Transverse colon (tissue), 4 donors: ENCODE measurements around the gene SULT1C2.

ENCODE experiments used
- CTCF ChIP-seq, 5 experiments: fragments of 200-600 bp in 3 of 5; fragments of 450-650 bp in 2 of 5; sonication (generic) in 3 of 5; IDR thresholded peaks; 1 replicate in 2 of 5; 2 replicates in 3 of 5; pipeline ENCODE4 v1.5.1; 2016 to 2017; ENCODE audit warnings: antibody characterized with exemption in 5 of 5, inconsistent platforms in 3 of 5, mild to moderate bottlenecking in 2 of 5, moderate library complexity in 1 of 5
- EP300 ChIP-seq: sonication (generic); formaldehyde crosslinking; IDR thresholded peaks from one replicate; pipeline ENCODE4 v1.6.1; 2017; ENCODE audit warnings: antibody characterized with exemption, low read depth
- POLR2A ChIP-seq: fragments of 450-650 bp; IDR thresholded peaks from one replicate; pipeline ENCODE4 v1.6.1; 2016; ENCODE audit warnings: antibody characterized with exemption, mild to moderate bottlenecking, moderate library complexity
- POLR2AphosphoS5 ChIP-seq, 3 donors: sonication (generic); formaldehyde crosslinking; IDR thresholded peaks; one replicate each; pipeline ENCODE4 v1.6.1; 2016; ENCODE audit warnings: antibody characterized with exemption in 3 of 3

- TF ChIP-seq CTCF (IDR thresholded peaks at IDR 0.05) (no peak), POLR2AphosphoS5 (IDR thresholded peaks at IDR 0.05) (no peak), POLR2A (no peak), EP300 (no peak)
Observed at GRCh38 chr2:108349571-108349928, 60.9 kb downstream of the SULT1C2 start.
